Eye (tissue), 1 donor: Measurements from ENCODE around the gene CHST10.

Experiments
- DNase-seq: peaks from one replicate; pipeline ENCODE4 v3.0.0-alpha.2; 2015

The CHST10 gene

DNA sequence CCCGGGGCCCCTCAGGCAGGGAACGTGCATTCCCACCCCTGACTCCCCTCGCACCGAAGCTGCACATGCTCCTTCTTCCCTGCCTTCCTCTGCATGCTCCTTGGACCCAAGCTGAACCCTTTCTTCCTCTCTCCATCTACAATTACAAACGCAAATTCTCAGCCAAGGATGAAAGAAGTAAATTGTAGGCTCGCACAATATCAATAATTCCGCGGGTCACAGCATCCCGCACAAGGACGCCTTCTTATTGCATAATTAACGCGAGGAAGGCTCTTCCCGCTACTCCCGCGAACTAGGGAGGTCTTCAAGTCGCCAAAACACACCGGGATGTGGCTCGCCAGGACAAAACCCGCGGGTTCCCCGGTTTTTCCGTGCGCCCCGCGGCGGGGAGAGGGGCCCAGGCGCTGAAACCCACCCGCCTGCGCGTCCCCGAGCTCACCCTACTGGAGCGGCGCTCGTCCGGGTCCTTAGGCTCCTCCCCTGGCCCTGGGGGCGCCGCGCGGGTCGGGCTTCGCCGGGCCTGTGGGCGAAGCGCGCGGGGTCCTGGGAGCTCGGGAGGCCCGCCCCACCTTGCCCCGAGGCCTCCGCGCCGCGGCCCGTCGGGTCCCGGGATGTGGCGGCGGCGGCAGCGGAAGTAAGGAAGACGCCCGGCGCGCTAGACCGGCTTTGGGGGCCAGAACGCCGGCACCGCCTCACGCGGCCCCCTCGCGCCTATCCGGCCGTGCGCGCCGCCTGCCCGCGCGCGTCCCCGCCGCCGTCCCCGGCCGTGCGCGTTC, at the start of gene CHST10:
TSS of gene CHST10 (minus strand) at position 734 of the 776 bp plus-strand sequence. CDS start 10,993 bp downstream, outside the sequence.
- peak; percentile 91 for DNase-seq

- no peak for DNase-seq
Measured at GRCh38 chr2:100460904-100461530, 43.5 kb upstream of the CHST10 start.

DNA sequence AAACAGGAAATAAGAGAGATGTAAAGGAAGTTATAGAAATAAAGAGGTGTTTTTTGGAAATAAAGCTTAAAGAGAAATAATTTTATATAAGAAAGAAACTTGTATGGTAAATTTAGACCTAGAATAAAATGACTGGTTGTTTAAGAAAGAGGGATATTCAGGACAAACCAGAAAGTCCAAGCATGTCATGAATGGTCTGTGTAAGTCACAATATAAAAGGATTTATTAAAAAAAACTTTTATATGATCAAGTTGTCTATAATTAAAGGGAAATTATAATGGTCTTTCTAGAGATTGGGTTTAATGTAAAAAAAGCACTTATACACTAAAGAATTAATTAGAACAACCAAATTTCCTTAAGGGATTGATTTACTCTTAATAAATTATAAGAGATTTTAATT, 38.9 kb upstream of the CHST10 start:
- DNase-seq, result peak; percentile 10

- no peak for DNase-seq
Measured at GRCh38 chr2:100453853-100454252, 36.4 kb upstream of the CHST10 start.

- DNase-seq, result no peak
Measured at GRCh38 chr2:100451734-100452133, 34.3 kb upstream of the CHST10 start.

DNA sequence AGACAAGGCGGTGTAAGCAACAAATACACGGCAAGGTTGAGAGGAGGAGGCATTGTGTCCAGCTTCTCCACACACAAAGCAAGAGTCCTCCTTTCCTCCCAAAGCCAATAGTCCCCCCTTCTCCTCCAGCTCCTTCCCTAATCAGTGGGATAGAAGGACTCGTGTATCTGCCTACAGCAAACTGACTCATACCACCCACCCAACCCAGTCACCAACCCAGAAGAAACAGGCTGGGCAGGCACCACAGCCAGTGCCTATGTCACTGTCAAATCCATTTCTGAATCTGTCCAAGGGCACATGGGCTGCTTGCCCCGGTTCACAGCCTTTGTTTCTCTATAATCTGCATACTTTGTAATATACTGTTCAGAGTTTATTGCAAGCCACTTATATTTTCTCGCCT, 33.6 kb upstream of the CHST10 start:
- DNase-seq, result no peak

GRCh38 chr2:100446696-100447095, 29.2 kb upstream of the CHST10 start:
- no peak for DNase-seq

DNA sequence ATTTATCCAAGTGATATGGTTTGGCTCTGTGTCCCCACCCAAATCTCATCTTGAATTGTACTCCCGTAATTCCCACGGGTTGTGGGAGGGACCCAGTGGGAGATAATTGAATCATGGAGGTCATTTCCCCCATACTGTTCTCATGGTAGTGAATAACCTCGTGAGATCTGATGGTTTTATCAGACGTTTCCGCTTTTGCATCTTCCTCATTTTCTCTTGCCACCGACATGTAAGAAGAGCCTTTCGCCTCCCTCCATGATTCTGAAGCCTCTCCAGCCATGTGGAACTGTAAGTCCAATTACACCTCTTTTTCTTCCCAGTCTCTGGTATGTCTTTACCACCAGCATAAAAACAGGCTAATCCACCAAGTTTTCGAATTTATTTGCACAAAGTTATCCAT, 20.3 kb upstream of the CHST10 start:
- no peak for DNase-seq

DNA sequence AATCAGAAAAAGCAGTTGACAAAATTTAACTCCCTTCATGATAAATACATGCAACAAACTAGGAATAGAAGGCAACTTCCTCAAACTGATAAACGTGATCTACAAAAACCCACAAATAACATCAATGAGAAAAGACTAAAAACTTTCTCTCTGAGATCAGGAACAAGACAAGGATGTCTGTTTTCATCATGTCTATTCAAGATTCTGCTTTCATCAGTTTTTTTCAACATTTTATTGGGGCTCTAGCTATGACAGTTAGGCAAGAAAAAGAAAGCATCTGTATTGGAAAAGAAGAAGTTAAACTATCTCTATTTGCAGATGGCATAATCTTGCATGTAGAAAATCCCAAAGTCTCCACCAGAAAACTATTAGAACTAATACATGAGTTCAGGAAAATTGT, 12.3 kb upstream of the CHST10 start:
- no peak for DNase-seq

GRCh38 chr2:100427627-100428258, 10.3 kb upstream of the CHST10 start:
- peak; percentile 43 for DNase-seq

- DNase-seq, result no peak
Measured at GRCh38 chr2:100427111-100427510, 9.6 kb upstream of the CHST10 start.

DNA sequence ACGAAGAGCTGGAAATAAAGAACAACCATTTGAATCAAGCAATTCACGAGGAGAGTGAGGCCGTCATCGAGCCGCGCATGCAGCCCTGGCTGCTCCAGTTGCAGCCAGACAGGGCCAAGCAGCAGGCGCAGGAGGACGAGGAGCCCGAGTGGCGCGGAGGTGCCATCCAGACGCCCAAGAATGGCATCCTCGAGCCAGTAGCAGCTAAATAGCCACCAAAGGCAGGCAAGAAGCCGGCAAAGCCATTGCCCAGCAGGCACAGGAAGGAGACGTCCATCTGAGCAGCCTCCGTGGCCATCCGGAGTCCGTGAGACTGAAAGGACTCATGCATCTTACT, 8.9 kb upstream of the CHST10 start:
- DNase-seq, result no peak

- DNase-seq, result no peak
Measured at GRCh38 chr2:100425573-100426383, 8.3 kb upstream of the CHST10 start.

- no peak for DNase-seq
Measured at GRCh38 chr2:100425107-100425506, 7.6 kb upstream of the CHST10 start.

DNA sequence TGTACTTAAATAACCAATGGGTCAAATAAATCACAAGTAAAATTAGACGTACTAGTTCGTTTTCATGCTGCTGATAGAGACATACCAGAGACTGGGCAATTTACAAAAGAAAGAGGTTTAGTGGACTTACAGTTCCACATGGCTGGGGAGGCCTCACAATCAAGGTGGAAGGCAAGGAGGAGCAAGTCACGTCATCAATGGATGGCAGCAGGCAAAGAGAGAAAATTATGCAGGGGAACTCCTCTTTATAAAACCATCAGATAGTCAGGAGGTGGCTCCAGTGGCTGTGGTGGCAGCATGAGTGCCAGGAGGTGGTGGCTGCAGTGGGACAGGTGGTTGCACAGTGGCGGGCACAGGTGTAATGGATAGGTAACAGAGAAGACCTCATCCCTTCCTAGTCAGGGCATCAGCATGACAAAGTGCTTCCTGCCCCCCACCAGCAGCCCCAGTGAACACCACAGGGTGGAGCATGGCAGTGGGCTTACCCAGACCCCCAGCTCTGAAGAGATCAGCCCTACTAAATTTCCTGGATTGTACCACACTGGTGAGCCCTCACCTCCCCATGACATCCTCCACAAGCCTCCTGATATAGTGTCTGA, 6.9 kb upstream of the CHST10 start:
- DNase-seq, result no peak

- no peak for DNase-seq
Measured at GRCh38 chr2:100423631-100424030, 6.2 kb upstream of the CHST10 start.

- DNase-seq, result peak; percentile 59
Measured at GRCh38 chr2:100422320-100423055, 5.0 kb upstream of the CHST10 start.

DNA sequence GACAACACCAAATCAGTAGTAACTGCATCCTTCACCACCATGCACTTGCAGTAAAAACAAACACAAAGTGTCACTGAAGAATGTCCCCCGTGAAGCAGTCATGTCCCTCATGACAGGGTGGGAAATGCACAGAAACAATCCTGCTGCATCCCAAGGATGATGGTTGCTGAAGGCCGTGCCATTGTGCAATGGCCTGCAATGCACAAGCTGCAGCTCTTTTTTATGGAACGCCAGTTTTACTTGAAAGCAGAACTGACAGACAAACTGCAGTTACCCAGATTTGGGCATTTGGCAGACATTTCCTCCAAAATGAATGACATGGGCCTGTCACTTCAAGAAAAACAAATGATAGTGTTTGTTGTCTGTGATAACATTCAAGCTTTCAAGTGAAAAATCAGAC, 2.4 kb upstream of the CHST10 start:
- DNase-seq, result no peak

DNA sequence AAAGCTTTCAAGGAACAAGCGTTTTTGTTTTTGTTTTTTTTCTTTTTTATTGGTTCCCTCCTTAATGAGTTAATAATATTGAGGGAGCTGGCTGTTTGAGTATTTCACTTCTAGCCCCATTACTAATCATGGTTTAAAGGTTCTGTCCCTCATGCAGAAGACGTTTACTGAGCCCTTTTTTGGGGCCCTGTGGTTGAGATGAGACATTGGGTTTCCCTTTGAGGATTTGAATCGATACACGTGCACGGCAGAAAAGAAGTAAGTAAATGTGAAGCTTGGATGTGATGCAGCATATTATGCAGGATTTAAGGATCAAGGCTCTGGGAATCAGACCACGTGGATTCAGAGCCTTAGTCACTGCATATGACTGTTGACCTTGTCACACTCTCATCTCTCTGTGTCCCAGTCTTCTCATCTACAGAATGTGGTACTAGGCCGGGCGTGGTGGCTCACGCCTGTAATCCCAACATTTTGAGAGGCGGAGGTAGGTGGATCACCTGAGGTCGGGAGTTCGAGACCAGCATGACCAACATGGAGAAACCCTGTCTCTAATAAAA, 1.0 kb upstream of the CHST10 start:
- no peak for DNase-seq

GRCh38 chr2:100417711-100418124, 250 bp upstream of the CHST10 start:
- no peak for DNase-seq

GRCh38 chr2:100416397-100416934, 1.0 kb downstream of the CHST10 start:
- no peak for DNase-seq

GRCh38 chr2:100413571-100413970, 3.9 kb downstream of the CHST10 start:
- DNase-seq, result no peak
